DND-41 (cell line): ENCODE results near the gene PSPC1.

Source experiments
- ATAC-seq: fragments of 200-7000 bp; cut with Tn5 transposase; 3 replicates; pipeline ENCODE4 v1.9.1; 2021; ENCODE audit warnings: low read depth; ENCODE audit not compliant: insufficient read depth
- DNase-seq: peaks from one replicate; pipeline ENCODE4 v3.0.0-alpha.2; 2020
- H2AFZ ChIP-seq: 2 replicates; pipeline ENCODE4 v1.6.0; 2012; ENCODE audit warnings: low read depth, low read length
- H3K27ac ChIP-seq: 2 replicates; pipeline ENCODE4 v1.5.1; 2012; ENCODE audit warnings: low read length, inconsistent platforms
- H3K27me3 ChIP-seq: fragments of 200-600 bp; sonication (generic); 2 replicates; pipeline ENCODE4 v1.6.0; 2012; ENCODE audit warnings: low read length, mild to moderate bottlenecking, inconsistent platforms; ENCODE audit not compliant: insufficient read depth, poor library complexity
- H3K36me3 ChIP-seq: 2 replicates; pipeline ENCODE4 v1.5.1; 2012; ENCODE audit warnings: low read length, inconsistent platforms; ENCODE audit not compliant: insufficient read depth
- H3K4me1 ChIP-seq: 2 replicates; pipeline ENCODE4 v1.5.1; 2012; ENCODE audit warnings: mild to moderate bottlenecking, low read length; ENCODE audit not compliant: insufficient read depth
- H3K4me2 ChIP-seq: 2 replicates; pipeline ENCODE4 v1.6.0; 2012; ENCODE audit warnings: mild to moderate bottlenecking, moderate library complexity, low read length, inconsistent platforms; ENCODE audit not compliant: insufficient read depth
- H3K4me3 ChIP-seq, 2 experiments: fragments of 200-600 bp in 1 of 2; shearing (Covaris generic) in 1 of 2; 2 replicates each; pipeline ENCODE4 v1.5.1; 2012 to 2016; ENCODE audit warnings: inconsistent platforms in 2 of 2, low read length in 2 of 2, mild to moderate bottlenecking in 2 of 2, low read depth in 1 of 2, moderate library complexity in 1 of 2
- H3K79me2 ChIP-seq: 2 replicates; pipeline ENCODE4 v1.6.0; 2012; ENCODE audit warnings: low read length, inconsistent platforms; ENCODE audit not compliant: insufficient read depth
- H3K9ac ChIP-seq: 2 replicates; pipeline ENCODE4 v1.6.0; 2012; ENCODE audit warnings: low read depth, mild to moderate bottlenecking, inconsistent platforms, low read length, moderate library complexity
- H3K9me3 ChIP-seq: 2 replicates; pipeline ENCODE4 v1.5.1; 2012; ENCODE audit warnings: low read length, moderate library complexity, mild to moderate bottlenecking, inconsistent platforms; ENCODE audit not compliant: insufficient read depth, severe bottlenecking
- H4K20me1 ChIP-seq: 2 replicates; pipeline ENCODE4 v1.6.0; 2012; ENCODE audit warnings: low read length; ENCODE audit not compliant: insufficient read depth
- EZH2 ChIP-seq: IDR thresholded peaks from 3 replicates; pipeline ENCODE4 v1.6.1; 2012; ENCODE audit warnings: borderline replicate concordance, low read depth, mild to moderate bottlenecking, moderate library complexity, low read length, inconsistent platforms; ENCODE audit not compliant: severe bottlenecking
- TF ChIP-seq, protein P1 (sequence below): IDR thresholded peaks from 2 replicates; pipeline ENCODE4 v1.5.1; 2012; ENCODE audit warnings: borderline replicate concordance, low read length, moderate library complexity, mild to moderate bottlenecking; ENCODE audit not compliant: poor library complexity, severe bottlenecking; ENCODE audit errors: extremely low read depth

The PSPC1 gene

DNA sequence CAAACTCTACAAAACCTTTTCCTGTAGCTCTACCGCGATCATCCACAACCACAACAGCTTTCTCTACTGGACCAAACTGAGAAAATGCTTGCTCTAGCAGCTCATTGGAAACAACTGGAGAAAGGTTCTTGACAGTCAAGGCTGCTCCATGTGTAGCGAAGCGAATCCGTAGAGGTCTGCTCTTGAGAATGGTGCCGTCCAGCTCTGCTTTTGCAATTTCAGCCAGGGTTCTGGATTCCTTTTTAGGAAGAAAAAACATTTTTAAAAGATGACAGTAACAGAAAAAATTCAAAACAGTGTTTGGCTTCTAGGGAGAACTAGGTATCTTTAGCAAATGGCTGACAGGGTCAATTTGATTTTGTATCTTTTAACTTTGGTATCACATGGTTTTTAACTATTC is 10.4 kb downstream of the PSPC1 start:
- no peak overlapping the region for H3K27ac ChIP-seq
- H4K20me1 ChIP-seq: peaks cover 73% of the 10 kb centered on the region
- H3K36me3 ChIP-seq: peaks cover 68% of the 10 kb centered on the region

DNA sequence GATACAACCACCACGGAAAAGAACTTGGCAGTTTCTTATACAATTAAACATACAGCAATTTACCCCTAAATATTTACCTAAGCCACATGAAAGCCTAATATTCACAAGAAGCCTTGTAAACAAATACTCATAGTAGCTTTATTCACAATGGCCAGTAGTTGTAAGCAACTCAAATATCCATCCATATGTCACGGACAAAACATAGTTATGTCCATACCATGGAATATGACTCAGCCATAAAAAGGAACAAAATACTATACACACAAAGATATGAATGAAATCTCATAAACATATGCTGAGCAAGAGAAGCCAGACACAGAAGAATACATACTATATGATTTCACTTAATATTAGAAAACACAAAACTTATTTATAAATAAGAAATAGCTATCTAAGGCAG is 12.9 kb downstream of the PSPC1 start:
- ATAC-seq: no peak
- H3K79me2 ChIP-seq: peaks cover 100% of the 10 kb centered on the region
- H2AFZ ChIP-seq: no peak overlapping the region
- H3K4me1 ChIP-seq: peaks cover 9% of the 10 kb centered on the region
- TF ChIP-seq, protein P1, sequence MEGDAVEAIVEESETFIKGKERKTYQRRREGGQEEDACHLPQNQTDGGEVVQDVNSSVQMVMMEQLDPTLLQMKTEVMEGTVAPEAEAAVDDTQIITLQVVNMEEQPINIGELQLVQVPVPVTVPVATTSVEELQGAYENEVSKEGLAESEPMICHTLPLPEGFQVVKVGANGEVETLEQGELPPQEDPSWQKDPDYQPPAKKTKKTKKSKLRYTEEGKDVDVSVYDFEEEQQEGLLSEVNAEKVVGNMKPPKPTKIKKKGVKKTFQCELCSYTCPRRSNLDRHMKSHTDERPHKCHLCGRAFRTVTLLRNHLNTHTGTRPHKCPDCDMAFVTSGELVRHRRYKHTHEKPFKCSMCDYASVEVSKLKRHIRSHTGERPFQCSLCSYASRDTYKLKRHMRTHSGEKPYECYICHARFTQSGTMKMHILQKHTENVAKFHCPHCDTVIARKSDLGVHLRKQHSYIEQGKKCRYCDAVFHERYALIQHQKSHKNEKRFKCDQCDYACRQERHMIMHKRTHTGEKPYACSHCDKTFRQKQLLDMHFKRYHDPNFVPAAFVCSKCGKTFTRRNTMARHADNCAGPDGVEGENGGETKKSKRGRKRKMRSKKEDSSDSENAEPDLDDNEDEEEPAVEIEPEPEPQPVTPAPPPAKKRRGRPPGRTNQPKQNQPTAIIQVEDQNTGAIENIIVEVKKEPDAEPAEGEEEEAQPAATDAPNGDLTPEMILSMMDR: no peak
- TF ChIP-seq EZH2: no peak
- H3K9me3 ChIP-seq: no peaks in the 10 kb centered on the region
- H3K4me2 ChIP-seq: no peak overlapping the region
- H3K27me3 ChIP-seq: no peaks in the 10 kb centered on the region
- H3K36me3 ChIP-seq: peaks cover 80% of the 10 kb centered on the region
- peaks cover 70% of the 10 kb centered on the region for H4K20me1 ChIP-seq
- no peak overlapping the region for H3K9ac ChIP-seq
- H3K27ac ChIP-seq: no peak overlapping the region
- no peak for DNase-seq
- no peak overlapping the region for H3K4me3 ChIP-seq

More for the DNA sequence above, 10.4 kb downstream of the PSPC1 start:
- no peak overlapping the region for H3K4me2 ChIP-seq
- H3K9ac ChIP-seq: no peak overlapping the region
- H3K27me3 ChIP-seq: no peaks in the 10 kb centered on the region
- peaks cover 100% of the 10 kb centered on the region for H3K79me2 ChIP-seq
- H3K9me3 ChIP-seq: no peaks in the 10 kb centered on the region
- DNase-seq (no peak), ATAC-seq (no peak)
- H2AFZ ChIP-seq: no peak overlapping the region
- H3K4me1 ChIP-seq: peaks cover 23% of the 10 kb centered on the region
- no peak for TF ChIP-seq EZH2
- TF ChIP-seq, protein P1: no peak
- no peak overlapping the region for H3K4me3 ChIP-seq

DNA sequence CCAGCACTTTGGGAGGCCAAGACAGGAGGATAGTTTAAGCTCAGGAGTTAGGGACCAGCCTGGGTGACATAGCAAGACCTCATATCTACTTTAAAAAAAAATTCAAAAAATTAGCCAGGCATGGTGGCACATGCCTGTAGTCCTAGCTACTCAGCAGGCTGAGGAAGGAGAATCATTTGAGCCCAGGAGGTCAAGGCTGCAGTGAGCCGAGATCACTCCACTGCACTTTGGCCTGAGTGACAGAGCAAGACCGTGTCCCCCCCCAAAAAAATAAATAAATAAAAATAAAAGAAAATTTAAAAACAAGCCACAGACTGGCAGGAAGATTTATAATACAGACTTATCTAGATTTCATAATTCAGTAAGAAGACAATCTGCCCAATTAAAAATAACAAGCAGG is 14.8 kb downstream of the PSPC1 start:
- Histone ChIP-seq H3K36me3 (peaks cover 81% of the 10 kb centered on the region), H3K9me3 (no peaks in the 10 kb centered on the region), H3K27ac (no peak overlapping the region), H3K9ac (no peak overlapping the region), H3K79me2 (peaks cover 100% of the 10 kb centered on the region), H3K27me3 (no peaks in the 10 kb centered on the region), H3K4me2 (0 out of 2 replicates have a peak overlapping the region, but pooled peaks have one; percentile 15), H3K4me3 (no peak overlapping the region), H3K4me1 (peaks cover 7% of the 10 kb centered on the region), H2AFZ (no peak overlapping the region), H4K20me1 (peaks cover 69% of the 10 kb centered on the region)
- ATAC-seq (no peak), DNase-seq (no peak)
- TF ChIP-seq, protein P1: no peak
- no peak for TF ChIP-seq EZH2

DNA sequence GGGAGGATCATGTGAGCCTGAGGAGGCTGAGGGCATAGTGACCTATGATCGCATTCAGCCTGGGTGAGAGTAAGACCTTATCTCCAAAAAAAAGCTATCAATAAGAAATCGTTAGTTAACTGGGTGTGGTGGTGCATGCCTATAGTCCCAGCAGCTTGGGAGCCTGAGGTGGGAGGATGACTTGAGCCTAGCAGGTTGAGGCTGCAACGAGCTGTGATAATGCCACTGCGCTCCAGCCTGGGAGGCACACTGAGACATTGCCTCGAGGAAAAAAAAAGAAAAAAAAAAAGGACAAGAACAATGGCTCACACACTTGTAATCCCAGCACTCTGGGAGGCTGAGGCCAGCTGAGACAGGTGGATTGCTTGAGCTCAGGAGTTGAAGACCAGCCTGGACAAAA is 16.2 kb downstream of the PSPC1 start:
- peaks cover 100% of the 10 kb centered on the region for H3K79me2 ChIP-seq
- no peak overlapping the region for H3K9ac ChIP-seq
- peaks cover 2% of the 10 kb centered on the region for H3K4me1 ChIP-seq
- H3K36me3 ChIP-seq: peaks cover 81% of the 10 kb centered on the region
- H3K27ac ChIP-seq: no peak overlapping the region
- H2AFZ ChIP-seq: no peak overlapping the region
- ATAC-seq (no peak), DNase-seq (no peak)
- peaks cover 74% of the 10 kb centered on the region for H4K20me1 ChIP-seq
- peak overlapping the region; percentile 3; the same call in 1 of the 2 replicates for H3K4me2 ChIP-seq
- TF ChIP-seq, protein P1: no peak
- no peak for TF ChIP-seq EZH2
- no peak overlapping the region for H3K4me3 ChIP-seq
- no peaks in the 10 kb centered on the region for H3K27me3 ChIP-seq
- H3K9me3 ChIP-seq: no peaks in the 10 kb centered on the region
